Measurements from ENCODE around the gene ENDOU. TPM values are rescaled to one million over a fixed set of nuclear protein-coding genes. Genes with fewer than 3 reads are reported as not detected.

ENDOU gene
- total and polyA plus RNA-seq, 2 experiments from 2014 or later = 0.24 to 1.3 TPM

DNA sequence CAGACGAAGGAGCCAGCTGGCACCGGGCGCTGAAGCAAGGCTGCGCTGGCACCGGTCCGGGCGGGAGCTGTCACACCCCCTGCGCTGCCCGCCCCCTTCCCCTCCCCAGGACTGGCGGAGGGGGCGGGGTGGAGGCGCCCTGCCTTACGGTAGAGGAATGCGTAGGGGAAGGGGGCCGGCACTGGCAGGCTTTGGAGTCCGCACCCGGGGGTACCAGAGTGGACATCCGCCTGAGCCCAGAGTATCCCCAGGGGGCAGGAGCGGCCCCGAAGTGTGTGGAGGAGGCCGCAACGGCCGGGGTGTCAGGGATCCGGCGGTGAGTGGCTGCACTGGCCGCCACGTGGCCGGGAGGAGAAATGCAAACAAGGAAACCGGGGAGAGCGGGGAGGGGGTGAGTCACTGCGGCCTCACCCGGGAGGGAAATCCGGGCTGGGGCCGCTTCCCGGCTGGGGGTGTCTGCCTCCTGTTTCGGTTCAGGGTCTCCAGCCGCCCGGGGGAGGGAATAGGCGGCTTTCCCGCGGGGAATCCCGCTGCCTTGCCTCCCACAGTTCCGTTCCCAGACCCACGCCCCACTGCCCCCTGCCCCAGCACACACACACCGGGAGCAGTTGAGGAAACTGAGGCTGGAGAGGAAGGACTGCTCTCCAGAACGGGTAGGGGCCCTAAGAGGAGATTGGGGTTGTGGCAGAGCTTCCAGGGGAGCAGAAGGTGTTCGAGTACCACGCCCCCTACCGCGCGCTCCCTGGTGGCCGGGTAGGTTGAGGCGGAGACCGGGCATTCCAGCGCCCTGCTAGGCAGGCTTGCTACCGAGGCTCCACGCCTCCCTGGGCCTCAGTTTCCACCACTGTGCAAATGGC lies 33.8 kb upstream of the ENDOU start, which contains the start of gene RAPGEF3:
TSS of gene RAPGEF3 (minus strand) at position 47 of the 857 bp plus-strand sequence. CDS start 324 bp downstream, outside the sequence.
- H3K9me3 ChIP-seq (ENCODE audit: low read depth) = no peaks in the 10 kb centered on the region
- H3K4me1 ChIP-seq (ENCODE audit: low read depth) = no peaks in the 10 kb centered on the region
- peak; percentile 86 for DNase-seq (ENCODE audit: low read depth in 1 of 2, low spot score in 1 of 2)
- no peak within 1 kb of the TSS for H3K27ac ChIP-seq
- H3K4me3 ChIP-seq = peak within 1 kb of the TSS; percentile 50
- no peaks in the 10 kb centered on the region for H3K36me3 ChIP-seq
- TF ChIP-seq, protein P1, sequence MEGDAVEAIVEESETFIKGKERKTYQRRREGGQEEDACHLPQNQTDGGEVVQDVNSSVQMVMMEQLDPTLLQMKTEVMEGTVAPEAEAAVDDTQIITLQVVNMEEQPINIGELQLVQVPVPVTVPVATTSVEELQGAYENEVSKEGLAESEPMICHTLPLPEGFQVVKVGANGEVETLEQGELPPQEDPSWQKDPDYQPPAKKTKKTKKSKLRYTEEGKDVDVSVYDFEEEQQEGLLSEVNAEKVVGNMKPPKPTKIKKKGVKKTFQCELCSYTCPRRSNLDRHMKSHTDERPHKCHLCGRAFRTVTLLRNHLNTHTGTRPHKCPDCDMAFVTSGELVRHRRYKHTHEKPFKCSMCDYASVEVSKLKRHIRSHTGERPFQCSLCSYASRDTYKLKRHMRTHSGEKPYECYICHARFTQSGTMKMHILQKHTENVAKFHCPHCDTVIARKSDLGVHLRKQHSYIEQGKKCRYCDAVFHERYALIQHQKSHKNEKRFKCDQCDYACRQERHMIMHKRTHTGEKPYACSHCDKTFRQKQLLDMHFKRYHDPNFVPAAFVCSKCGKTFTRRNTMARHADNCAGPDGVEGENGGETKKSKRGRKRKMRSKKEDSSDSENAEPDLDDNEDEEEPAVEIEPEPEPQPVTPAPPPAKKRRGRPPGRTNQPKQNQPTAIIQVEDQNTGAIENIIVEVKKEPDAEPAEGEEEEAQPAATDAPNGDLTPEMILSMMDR (IDR thresholded peaks at IDR 0.05; ENCODE audit: low read depth, low read length) = peak; percentile 46
- H3K27me3 ChIP-seq = no peaks in the 10 kb centered on the region

DNA sequence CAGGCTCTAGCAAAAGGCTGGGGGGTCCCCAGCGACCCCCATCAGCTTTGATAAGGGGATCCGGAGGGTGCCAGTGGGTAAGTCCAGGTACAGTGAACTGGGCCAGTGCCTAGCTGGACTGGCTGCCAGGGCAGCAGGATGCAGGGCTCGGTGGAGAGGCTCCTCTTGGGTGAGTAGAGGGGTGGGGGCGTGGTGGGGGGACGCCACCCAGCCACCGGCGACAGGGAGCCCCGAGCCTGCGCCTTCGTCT lies 33.2 kb upstream of the ENDOU start:
- Histone ChIP-seq H3K9me3 (ENCODE audit: low read depth) (no peaks in the 10 kb centered on the region), H3K4me1 (ENCODE audit: low read depth) (no peaks in the 10 kb centered on the region), H3K27me3 (no peaks in the 10 kb centered on the region), H3K4me3 (peak overlapping the region; percentile 50), H3K36me3 (no peaks in the 10 kb centered on the region), H3K27ac (no peak overlapping the region)
- TF ChIP-seq, protein P1 (IDR thresholded peaks at IDR 0.05; ENCODE audit: low read depth, low read length) = no peak
- DNase-seq (ENCODE audit: low read depth in 1 of 2, low spot score in 1 of 2) = no peak

DNA sequence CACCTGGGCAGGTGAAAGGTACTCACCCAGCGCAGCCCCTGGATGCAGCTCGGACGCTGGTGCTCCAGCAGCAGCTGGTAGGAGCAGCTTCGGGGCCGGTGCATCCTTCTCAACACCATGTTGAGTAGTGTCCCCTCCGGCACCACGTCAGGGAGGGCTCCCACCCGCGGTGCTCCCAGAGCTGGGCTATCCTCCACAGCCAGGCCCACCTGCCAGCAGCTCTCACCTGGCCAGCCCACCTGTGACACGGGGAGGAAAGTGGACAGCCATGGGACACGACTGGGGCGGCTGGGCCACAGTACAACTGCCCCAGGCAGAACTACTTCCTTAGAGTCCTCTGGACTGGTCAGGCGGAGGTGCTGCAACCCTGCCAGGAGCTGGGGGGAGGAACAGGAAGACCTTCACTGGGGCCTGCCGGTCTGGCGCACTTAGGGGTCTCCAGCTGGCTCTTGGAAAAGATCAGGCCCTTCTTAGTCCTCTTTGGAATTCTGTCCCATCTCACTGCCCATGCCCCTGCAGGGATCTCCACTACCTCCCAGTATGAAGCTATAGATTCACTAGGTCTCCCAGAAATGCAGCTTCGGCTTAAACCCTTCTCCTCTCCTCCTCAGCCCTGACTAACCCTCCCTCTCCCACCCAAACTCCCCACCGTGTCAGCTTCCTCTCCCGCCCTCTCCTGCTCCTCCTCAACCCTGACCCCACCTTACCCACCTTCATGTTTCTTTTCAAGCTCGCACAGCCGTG lies 32.7 kb upstream of the ENDOU start:
- H3K4me1 ChIP-seq (ENCODE audit: low read depth) = no peaks in the 10 kb centered on the region
- no peaks in the 10 kb centered on the region for H3K9me3 ChIP-seq (ENCODE audit: low read depth)
- TF ChIP-seq, protein P1 (IDR thresholded peaks at IDR 0.05; ENCODE audit: low read depth, low read length) = no peak
- no peak for DNase-seq (ENCODE audit: low read depth in 1 of 2, low spot score in 1 of 2)
- no peaks in the 10 kb centered on the region for H3K27me3 ChIP-seq
- no peaks in the 10 kb centered on the region for H3K36me3 ChIP-seq
- no peak overlapping the region for H3K27ac ChIP-seq
- peak overlapping the region; percentile 50 for H3K4me3 ChIP-seq

DNA sequence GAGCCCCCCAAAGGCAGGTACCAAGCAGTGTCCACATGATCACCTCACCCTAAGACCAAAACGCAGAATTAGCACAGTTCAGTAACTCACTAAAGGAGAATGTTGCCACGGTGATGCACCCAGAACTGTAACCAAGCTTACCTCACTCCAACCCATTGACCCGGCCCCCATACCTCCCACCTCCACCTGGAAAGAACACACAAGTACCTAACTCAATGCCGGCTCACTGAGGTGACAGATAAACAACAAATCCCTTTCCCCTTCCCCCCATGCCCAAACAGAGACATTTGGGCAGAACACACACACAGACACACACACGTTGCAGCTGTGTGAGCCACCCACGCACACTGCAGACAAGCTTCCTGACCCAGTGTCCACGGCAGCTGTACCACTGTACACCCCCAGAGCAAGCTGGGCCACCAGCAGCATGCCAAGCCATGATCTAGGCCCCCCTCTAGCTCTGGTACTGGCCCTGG lies 32.1 kb upstream of the ENDOU start:
- no peaks in the 10 kb centered on the region for H3K9me3 ChIP-seq (ENCODE audit: low read depth)
- TF ChIP-seq, protein P1 (IDR thresholded peaks at IDR 0.05; ENCODE audit: low read depth, low read length) = no peak
- no peak for DNase-seq (ENCODE audit: low read depth in 1 of 2, low spot score in 1 of 2)
- no peaks in the 10 kb centered on the region for H3K27me3 ChIP-seq
- no peak overlapping the region for H3K4me3 ChIP-seq
- no peaks in the 10 kb centered on the region for H3K4me1 ChIP-seq (ENCODE audit: low read depth)
- no peak overlapping the region for H3K27ac ChIP-seq
- H3K36me3 ChIP-seq = no peaks in the 10 kb centered on the region

DNA sequence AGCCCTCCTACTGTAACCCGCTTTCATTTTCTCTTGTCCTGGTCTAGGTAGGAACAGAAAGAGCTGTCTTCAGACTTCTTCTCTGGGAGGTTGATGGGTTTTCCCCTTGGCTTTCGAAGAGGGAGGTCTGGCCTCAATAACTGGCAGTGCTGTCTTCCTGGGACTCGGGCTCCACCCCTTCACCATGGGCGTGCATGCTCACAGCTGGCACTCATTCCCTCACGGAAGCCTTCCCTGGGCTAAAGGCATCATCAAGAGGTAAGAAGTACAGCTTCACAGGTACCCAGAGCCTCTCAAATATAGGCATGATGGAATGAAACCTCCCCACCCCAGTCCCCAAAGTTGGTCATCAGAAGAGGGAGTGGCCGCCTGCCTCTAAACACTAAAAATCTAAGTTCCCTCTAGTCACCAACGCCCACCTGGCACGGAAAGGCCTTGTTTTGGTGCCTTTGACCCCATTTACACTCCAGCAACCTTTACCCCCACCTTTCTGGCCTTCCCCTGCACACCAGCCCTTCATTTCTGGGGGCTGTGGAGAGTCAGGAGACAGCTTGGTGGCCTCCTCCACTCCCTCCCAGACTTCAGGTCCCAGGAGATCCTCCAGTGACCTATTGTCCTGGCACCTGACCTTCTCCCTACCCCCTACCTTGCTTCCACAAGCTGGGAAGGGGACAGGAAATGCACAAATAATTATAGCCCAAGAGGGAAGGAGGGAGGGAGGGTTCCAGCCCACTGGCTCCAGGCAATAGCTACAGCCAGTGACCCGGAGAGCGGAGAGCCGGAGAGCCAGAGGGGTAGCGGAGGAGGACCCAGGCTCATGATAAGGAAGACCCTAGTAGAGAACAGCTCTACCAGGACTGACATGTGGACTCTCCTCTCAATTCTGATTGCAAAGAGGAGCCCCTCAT lies 30.6 kb upstream of the ENDOU start:
- Histone ChIP-seq H3K4me3 (no peak overlapping the region), H3K4me1 (ENCODE audit: low read depth) (no peaks in the 10 kb centered on the region), H3K27me3 (no peaks in the 10 kb centered on the region), H3K9me3 (ENCODE audit: low read depth) (no peaks in the 10 kb centered on the region), H3K27ac (no peak overlapping the region), H3K36me3 (no peaks in the 10 kb centered on the region)
- no peak for DNase-seq (ENCODE audit: low read depth in 1 of 2, low spot score in 1 of 2)
- TF ChIP-seq, protein P1 (IDR thresholded peaks at IDR 0.05; ENCODE audit: low read depth, low read length) = no peak
